ENCODE measurements around the gene PRDM16.

GRCh38 chr1:3419415-3420204 is 350.6 kb downstream of the PRDM16 start:
- no peak for TF ChIP-seq CTCF (conservative IDR thresholded peaks at IDR 0.05; ENCODE audit: low read length)
- TF ChIP-seq EZH2phosphoT487 (IDR thresholded peaks at IDR 0.05; ENCODE audit: borderline replicate concordance) = no peak
